HepG2 (cell line): Measurements from ENCODE around the gene SPATA31E1. TPM values are rescaled to one million over a fixed set of nuclear protein-coding genes. Genes with fewer than 3 reads are reported as not detected.

Experiments used
- ATAC-seq: fragments of 200-7000 bp; cut with Tn5 transposase; 3 replicates; pipeline ENCODE4 v1.9.1; 2020; ENCODE audit warnings: mild to moderate bottlenecking, moderate library complexity
- BruUV-seq: library from RNA; stranded (reverse); fragments of 400-500 nt; replicated peaks from 2 replicates; lab custom pipeline; 2021; lab: Mats Ljungman, UMichigan
- CTCF ChIA-PET: fragments of 300-600 bp; formaldehyde crosslinking; extraction: SDS; loops from one replicate; lab custom pipeline; 2021; ENCODE audit warnings: low total read pairs, inconsistent platforms, low intra/inter-chr PET ratio; lab: Yijun Ruan, JAX
- POLR2A ChIA-PET: fragments of 350-600 bp; sonication (Branson Sonifier 250); formaldehyde crosslinking; loops from one replicate; lab custom pipeline; 2020; ENCODE audit warnings: antibody characterized with exemption, inconsistent platforms; lab: Yijun Ruan, JAX
- DNase-seq: peaks from one replicate; pipeline ENCODE4 v3.0.0-alpha.2; 2015; ENCODE audit warnings: low spot score
- FAIRE-seq: peaks from 3 replicates; lab custom pipeline; 2011; peaks lifted over from hg19 to GRCh38; lab: Jason Lieb, UNC
- H2AFZ ChIP-seq: one replicate; pipeline ENCODE4 v1.6.1; 2011; ENCODE audit warnings: low read length, inconsistent platforms
- H3K27ac ChIP-seq: fragments of 300-600 bp; 3 replicates; pipeline ENCODE4 v1.8.0; 2011; ENCODE audit warnings: mixed run types, mild to moderate bottlenecking, mixed read lengths, low read length, inconsistent platforms; ENCODE audit not compliant: insufficient read depth; ENCODE audit errors: extremely low read length
- H3K27me3 ChIP-seq, 2 experiments: fragments of 200-600 bp in 1 of 2; 2 replicates in 1 of 2; 3 replicates in 1 of 2; pipeline versions ENCODE4 v1.6.0 to v1.8.0; 2011; ENCODE audit warnings: low read length in 2 of 2, mild to moderate bottlenecking in 2 of 2, moderate library complexity in 2 of 2, inconsistent platforms in 1 of 2; ENCODE audit not compliant: insufficient read depth in 2 of 2, control insufficient read depth in 1 of 2
- H3K36me3 ChIP-seq, 2 experiments: fragments of 200-600 bp in 1 of 2; replicated peaks in 1 of 2; 2 replicates in 1 of 2; 3 replicates in 1 of 2; pipeline versions ENCODE4 v1.5.1 to v1.8.0; 2011; ENCODE audit warnings: low read length in 2 of 2, inconsistent platforms in 1 of 2; ENCODE audit not compliant: insufficient read depth in 2 of 2, control insufficient read depth in 1 of 2
- H3K4me1 ChIP-seq: 2 replicates; pipeline ENCODE4 v1.5.1; 2012; ENCODE audit warnings: low read length, inconsistent platforms; ENCODE audit not compliant: insufficient read depth
- H3K4me2 ChIP-seq: 2 replicates; pipeline ENCODE4 v1.6.0; 2011; ENCODE audit warnings: low read depth, low read length, inconsistent platforms
- H3K4me3 ChIP-seq, 3 experiments: fragments of 200-600 bp in 1 of 3; sonication (generic), shearing (Covaris generic) in 1 of 3; replicated peaks in 1 of 3; 2 replicates each; pipeline ENCODE4 v1.5.1; 2011 to 2016; ENCODE audit warnings: low read length in 3 of 3, inconsistent platforms in 2 of 3, low read depth in 2 of 3, mild to moderate bottlenecking in 2 of 3, control low read depth in 1 of 3, mixed read lengths in 1 of 3; ENCODE audit not compliant: insufficient read depth in 1 of 3
- H3K79me2 ChIP-seq: one replicate; pipeline ENCODE4 v1.6.1; 2011; ENCODE audit warnings: low read length, inconsistent platforms; ENCODE audit not compliant: insufficient read depth
- H3K9ac ChIP-seq: 2 replicates; pipeline ENCODE4 v1.6.0; 2011; ENCODE audit warnings: mild to moderate bottlenecking, low read depth, low read length, inconsistent platforms; ENCODE audit not compliant: insufficient read depth
- H3K9me3 ChIP-seq: 2 replicates; pipeline ENCODE4 v1.5.1; 2012; ENCODE audit warnings: mild to moderate bottlenecking, low read length
- H4K20me1 ChIP-seq: 2 replicates; pipeline ENCODE4 v1.6.0; 2011; ENCODE audit warnings: inconsistent platforms, mild to moderate bottlenecking, low read length, moderate library complexity; ENCODE audit not compliant: insufficient read depth
- ATF1 ChIP-seq: IDR thresholded peaks from 2 replicates; pipeline ENCODE4 v1.6.1; 2016; ENCODE audit warnings: mild to moderate bottlenecking, control low read depth
- CEBPG ChIP-seq: IDR thresholded peaks from 2 replicates; pipeline ENCODE4 v1.6.1; 2016
- FOXJ3 ChIP-seq: sonication (generic); formaldehyde crosslinking; IDR thresholded peaks from 2 replicates; pipeline ENCODE4 v1.4.0; 2020; ENCODE audit warnings: missing genetic modification reagents, mild to moderate bottlenecking, borderline replicate concordance
- FOXK1 ChIP-seq: sonication (generic); formaldehyde crosslinking; IDR thresholded peaks from 2 replicates; pipeline ENCODE4 v1.4.0; 2020; ENCODE audit warnings: low read depth, missing genetic modification reagents, borderline replicate concordance
- MAZ ChIP-seq, 2 experiments: sonication (generic) in 1 of 2; formaldehyde crosslinking in 1 of 2; IDR thresholded peaks; 2 replicates each; pipeline versions ENCODE4 v1.5.0 to v1.6.1; 2012 to 2020; ENCODE audit warnings: low read depth in 2 of 2, mild to moderate bottlenecking in 2 of 2, borderline replicate concordance in 1 of 2, improper control_type of control experiment in 1 of 2, low read length in 1 of 2, missing genetic modification reagents in 1 of 2, moderate library complexity in 1 of 2
- MIER2 ChIP-seq: IDR thresholded peaks from 2 replicates; pipeline ENCODE4 v1.6.1; 2016; ENCODE audit warnings: missing biosample characterization, missing genetic modification reagents
- RBM39 ChIP-seq: fragments of 200-400 bp; formaldehyde crosslinking; IDR thresholded peaks from one replicate; pipeline ENCODE4 v1.6.1; 2018; ENCODE audit warnings: antibody characterized with exemption, mild to moderate bottlenecking, low read depth, low read length; ENCODE audit not compliant: poor library complexity, severe bottlenecking
- U2AF1 ChIP-seq: fragments of 200-400 bp; formaldehyde crosslinking; optimal IDR thresholded peaks from 2 replicates; pipeline ENCODE3; 2017; ENCODE audit warnings: mild to moderate bottlenecking, low read depth, low read length
- ZFYVE20 ChIP-seq: sonication (generic); formaldehyde crosslinking; IDR thresholded peaks from 2 replicates; pipeline ENCODE4 v1.8.0; 2023; ENCODE audit warnings: low read depth, mild to moderate bottlenecking, moderate library complexity, missing genetic modification reagents, borderline replicate concordance
- ZNF382 ChIP-seq: sonication (generic); formaldehyde crosslinking; IDR thresholded peaks from 2 replicates; pipeline ENCODE4 v1.5.0; 2020; ENCODE audit warnings: missing genetic modification reagents, mild to moderate bottlenecking, borderline replicate concordance
- ZNF451 ChIP-seq: sonication (generic); formaldehyde crosslinking; IDR thresholded peaks from 2 replicates; pipeline ENCODE4 v1.5.0; 2020; ENCODE audit warnings: mild to moderate bottlenecking, missing genetic modification reagents
- ZNF607 ChIP-seq: sonication (generic); formaldehyde crosslinking; IDR thresholded peaks from 2 replicates; pipeline ENCODE4 v1.5.1; 2020; ENCODE audit warnings: missing genetic modification reagents, mild to moderate bottlenecking, borderline replicate concordance
- WGBS: methylation state at CpG from one replicate; pipeline ENCODE4 v1.1.6; 2017; ENCODE audit warnings: low lambda C conversion rate; 5-methylcytosine and 5-hydroxymethylcytosine counted together
- in situ Hi-C: cut with HindIII; loops from 2 replicates; pipeline ENCODE4 v1.10.0; 2017; ENCODE audit warnings: low pct_unique_long_range_greater_than_20kb; ENCODE audit not compliant: extremely low pct_ligation_motif_present
- intact Hi-C: fragments of 100-400 bp; cut with micrococcal nuclease; formaldehyde crosslinking; loops from one replicate; pipeline ENCODE4 v1.10.0; 2022; ENCODE audit not compliant: unreplicated experiment
- polyA plus RNA-seq, 8 experiments: library from polyadenylated mRNA; depleted of rRNA in 3 of 8; stranded (reverse) in 7 of 8; unstranded in 1 of 8; fragments of >200 nt; fragmentation: Illumina TruSeq in 4 of 8; extraction: Trizol in 4 of 8; gene quantifications; 2 replicates each; pipeline versions ENCODE4 v1.2.1 to v1.2.3, GENCODE V29; 2011 to 2016; ENCODE audit warnings: low read depth in 4 of 8, missing spikeins in 1 of 8, mixed read lengths in 1 of 8; ENCODE audit not compliant: insufficient read depth in 1 of 8
- total RNA-seq, 5 experiments: library from RNA; depleted of rRNA; stranded (reverse); fragments of >200 nt; fragmentation: Illumina TruSeq; extraction: Trizol; gene quantifications; 2 replicates each; pipeline ENCODE4 v1.2.3, GENCODE V29; 2016; ENCODE audit warnings: low read depth in 1 of 5
- TF ChIP-seq, protein P1 (sequence below): IDR thresholded peaks from 2 replicates; pipeline ENCODE4 v1.6.1; 2012; ENCODE audit warnings: low read length, improper control_type of control experiment
- TF ChIP-seq, protein P2 (sequence below): sonication (generic); formaldehyde crosslinking; IDR thresholded peaks from 2 replicates; pipeline ENCODE4 v1.9.0; 2022; ENCODE audit warnings: missing genetic modification reagents, mild to moderate bottlenecking, borderline replicate concordance
- TF ChIP-seq, protein P3 (sequence below): sonication (generic); formaldehyde crosslinking; IDR thresholded peaks from 2 replicates; pipeline ENCODE4 v1.4.0; 2020; ENCODE audit warnings: missing genetic modification reagents
- TF ChIP-seq, protein P4 (sequence below): sonication (generic); formaldehyde crosslinking; IDR thresholded peaks from 2 replicates; pipeline ENCODE4 v1.4.0; 2020; ENCODE audit warnings: missing genetic modification reagents

Gene SPATA31E1
- total and polyA plus RNA-seq, 2 of the 13 experiments (the other 11 are each of a cell fraction or from before 2014, with no cell fraction given): not detected

DNA sequence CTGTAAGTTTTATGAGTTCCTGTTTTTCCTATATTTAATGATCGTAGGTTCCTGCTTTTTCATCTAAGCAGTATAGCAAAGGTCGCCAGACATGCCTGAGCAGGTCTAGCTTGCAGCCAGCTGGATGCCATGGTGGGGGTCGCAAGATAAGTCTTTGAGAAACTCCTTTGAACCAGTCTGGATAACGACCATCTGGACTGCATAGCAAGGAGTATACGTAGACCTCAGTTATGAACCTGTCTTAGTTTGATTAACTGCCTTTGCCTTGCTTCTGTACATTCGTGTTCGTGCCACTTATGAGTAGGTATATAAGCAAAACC, 8.4 kb upstream of the SPATA31E1 start:
- Histone ChIP-seq H3K9me3 (no peaks in the 10 kb centered on the region), H3K9ac (no peak overlapping the region), H3K4me2 (no peak overlapping the region), H3K4me3 (no peak overlapping the region), H3K36me3 (no peaks in the 10 kb centered on the region), H3K4me1 (no peaks in the 10 kb centered on the region), H3K79me2 (no peaks in the 10 kb centered on the region), H2AFZ (no peak overlapping the region), H3K27ac (no peak overlapping the region), H3K27me3 (peaks cover 0 to 1% of the 10 kb centered on the region in 2 experiments; a peak in 2 of 5 replicates), H4K20me1 (no peaks in the 10 kb centered on the region)
- in situ Hi-C loops: no loop called here
- ATAC-seq (no peak), FAIRE-seq (no peak), DNase-seq (no peak)
- 17% methylated on average over 7 of the region's 7 CpGs for WGBS
- intact Hi-C loops: no loop called here
- CTCF ChIA-PET: no interaction called here
- POLR2A ChIA-PET: no interaction called here
- no TSS peak for BruUV-seq
- TF ChIP-seq MAZ (IDR thresholded peaks at IDR 0.05; ENCODE audit: borderline replicate concordance, low read depth, low read length): no peak
- TF ChIP-seq MAZ (CRISPR knock-in tag; IDR thresholded peaks at IDR 0.05; ENCODE audit: low read depth): no peak
- TF ChIP-seq, protein P1, sequence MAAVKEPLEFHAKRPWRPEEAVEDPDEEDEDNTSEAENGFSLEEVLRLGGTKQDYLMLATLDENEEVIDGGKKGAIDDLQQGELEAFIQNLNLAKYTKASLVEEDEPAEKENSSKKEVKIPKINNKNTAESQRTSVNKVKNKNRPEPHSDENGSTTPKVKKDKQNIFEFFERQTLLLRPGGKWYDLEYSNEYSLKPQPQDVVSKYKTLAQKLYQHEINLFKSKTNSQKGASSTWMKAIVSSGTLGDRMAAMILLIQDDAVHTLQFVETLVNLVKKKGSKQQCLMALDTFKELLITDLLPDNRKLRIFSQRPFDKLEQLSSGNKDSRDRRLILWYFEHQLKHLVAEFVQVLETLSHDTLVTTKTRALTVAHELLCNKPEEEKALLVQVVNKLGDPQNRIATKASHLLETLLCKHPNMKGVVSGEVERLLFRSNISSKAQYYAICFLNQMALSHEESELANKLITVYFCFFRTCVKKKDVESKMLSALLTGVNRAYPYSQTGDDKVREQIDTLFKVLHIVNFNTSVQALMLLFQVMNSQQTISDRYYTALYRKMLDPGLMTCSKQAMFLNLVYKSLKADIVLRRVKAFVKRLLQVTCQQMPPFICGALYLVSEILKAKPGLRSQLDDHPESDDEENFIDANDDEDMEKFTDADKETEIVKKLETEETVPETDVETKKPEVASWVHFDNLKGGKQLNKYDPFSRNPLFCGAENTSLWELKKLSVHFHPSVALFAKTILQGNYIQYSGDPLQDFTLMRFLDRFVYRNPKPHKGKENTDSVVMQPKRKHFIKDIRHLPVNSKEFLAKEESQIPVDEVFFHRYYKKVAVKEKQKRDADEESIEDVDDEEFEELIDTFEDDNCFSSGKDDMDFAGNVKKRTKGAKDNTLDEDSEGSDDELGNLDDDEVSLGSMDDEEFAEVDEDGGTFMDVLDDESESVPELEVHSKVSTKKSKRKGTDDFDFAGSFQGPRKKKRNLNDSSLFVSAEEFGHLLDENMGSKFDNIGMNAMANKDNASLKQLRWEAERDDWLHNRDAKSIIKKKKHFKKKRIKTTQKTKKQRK: no peak
- TF ChIP-seq CEBPG: no peak
- TF ChIP-seq, protein P2, sequence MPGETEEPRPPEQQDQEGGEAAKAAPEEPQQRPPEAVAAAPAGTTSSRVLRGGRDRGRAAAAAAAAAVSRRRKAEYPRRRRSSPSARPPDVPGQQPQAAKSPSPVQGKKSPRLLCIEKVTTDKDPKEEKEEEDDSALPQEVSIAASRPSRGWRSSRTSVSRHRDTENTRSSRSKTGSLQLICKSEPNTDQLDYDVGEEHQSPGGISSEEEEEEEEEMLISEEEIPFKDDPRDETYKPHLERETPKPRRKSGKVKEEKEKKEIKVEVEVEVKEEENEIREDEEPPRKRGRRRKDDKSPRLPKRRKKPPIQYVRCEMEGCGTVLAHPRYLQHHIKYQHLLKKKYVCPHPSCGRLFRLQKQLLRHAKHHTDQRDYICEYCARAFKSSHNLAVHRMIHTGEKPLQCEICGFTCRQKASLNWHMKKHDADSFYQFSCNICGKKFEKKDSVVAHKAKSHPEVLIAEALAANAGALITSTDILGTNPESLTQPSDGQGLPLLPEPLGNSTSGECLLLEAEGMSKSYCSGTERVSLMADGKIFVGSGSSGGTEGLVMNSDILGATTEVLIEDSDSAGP: no peak
- TF ChIP-seq ATF1 (CRISPR knock-in tag): no peak
- no peak for TF ChIP-seq ZFYVE20
- no peak for TF ChIP-seq ZNF382
- TF ChIP-seq U2AF1: no peak
- no peak for TF ChIP-seq MIER2 (CRISPR knock-in tag)
- TF ChIP-seq RBM39: no peak
- TF ChIP-seq FOXJ3: no peak
- TF ChIP-seq, protein P3, sequence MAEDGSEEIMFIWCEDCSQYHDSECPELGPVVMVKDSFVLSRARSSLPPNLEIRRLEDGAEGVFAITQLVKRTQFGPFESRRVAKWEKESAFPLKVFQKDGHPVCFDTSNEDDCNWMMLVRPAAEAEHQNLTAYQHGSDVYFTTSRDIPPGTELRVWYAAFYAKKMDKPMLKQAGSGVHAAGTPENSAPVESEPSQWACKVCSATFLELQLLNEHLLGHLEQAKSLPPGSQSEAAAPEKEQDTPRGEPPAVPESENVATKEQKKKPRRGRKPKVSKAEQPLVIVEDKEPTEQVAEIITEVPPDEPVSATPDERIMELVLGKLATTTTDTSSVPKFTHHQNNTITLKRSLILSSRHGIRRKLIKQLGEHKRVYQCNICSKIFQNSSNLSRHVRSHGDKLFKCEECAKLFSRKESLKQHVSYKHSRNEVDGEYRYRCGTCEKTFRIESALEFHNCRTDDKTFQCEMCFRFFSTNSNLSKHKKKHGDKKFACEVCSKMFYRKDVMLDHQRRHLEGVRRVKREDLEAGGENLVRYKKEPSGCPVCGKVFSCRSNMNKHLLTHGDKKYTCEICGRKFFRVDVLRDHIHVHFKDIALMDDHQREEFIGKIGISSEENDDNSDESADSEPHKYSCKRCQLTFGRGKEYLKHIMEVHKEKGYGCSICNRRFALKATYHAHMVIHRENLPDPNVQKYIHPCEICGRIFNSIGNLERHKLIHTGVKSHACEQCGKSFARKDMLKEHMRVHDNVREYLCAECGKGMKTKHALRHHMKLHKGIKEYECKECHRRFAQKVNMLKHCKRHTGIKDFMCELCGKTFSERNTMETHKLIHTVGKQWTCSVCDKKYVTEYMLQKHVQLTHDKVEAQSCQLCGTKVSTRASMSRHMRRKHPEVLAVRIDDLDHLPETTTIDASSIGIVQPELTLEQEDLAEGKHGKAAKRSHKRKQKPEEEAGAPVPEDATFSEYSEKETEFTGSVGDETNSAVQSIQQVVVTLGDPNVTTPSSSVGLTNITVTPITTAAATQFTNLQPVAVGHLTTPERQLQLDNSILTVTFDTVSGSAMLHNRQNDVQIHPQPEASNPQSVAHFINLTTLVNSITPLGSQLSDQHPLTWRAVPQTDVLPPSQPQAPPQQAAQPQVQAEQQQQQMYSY (CRISPR knock-in tag): no peak
- no peak for TF ChIP-seq ZNF607 (CRISPR knock-in tag)
- TF ChIP-seq ZNF451: no peak
- no peak for TF ChIP-seq FOXK1 (CRISPR knock-in tag)
- TF ChIP-seq, protein P4, sequence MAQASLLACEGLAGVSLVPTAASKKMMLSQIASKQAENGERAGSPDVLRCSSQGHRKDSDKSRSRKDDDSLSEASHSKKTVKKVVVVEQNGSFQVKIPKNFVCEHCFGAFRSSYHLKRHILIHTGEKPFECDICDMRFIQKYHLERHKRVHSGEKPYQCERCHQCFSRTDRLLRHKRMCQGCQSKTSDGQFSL (CRISPR knock-in tag): no peak
